HG03571 (cell line): ENCODE data around the gene CFAP92.

Experiments
- ATAC-seq: cut with Tn5 transposase; IDR thresholded peaks from one replicate; pipeline ENCODE4 v1.9.1; 2021; ENCODE audit not compliant: unreplicated experiment

Gene CFAP92

DNA sequence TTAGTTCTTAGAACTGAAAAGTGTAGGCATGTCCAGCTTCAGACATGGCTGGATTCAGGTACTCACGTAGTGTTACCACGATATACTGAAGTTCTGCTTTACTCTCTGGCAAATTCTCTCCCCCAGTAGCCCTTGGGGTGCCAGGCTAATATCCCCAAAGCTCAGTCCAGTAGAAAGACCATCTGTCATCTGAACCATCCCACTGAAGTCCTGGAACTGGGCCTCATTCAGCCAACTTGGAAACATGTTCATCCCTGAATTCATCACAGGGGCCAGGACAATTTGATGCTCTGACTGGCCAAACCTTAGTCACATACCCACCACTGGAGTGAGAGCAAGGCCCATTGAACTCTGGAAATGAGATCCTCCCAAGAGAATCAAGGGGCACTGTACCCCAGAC is 15.4 kb upstream of the CFAP92 start:
- ATAC-seq: no peak

DNA sequence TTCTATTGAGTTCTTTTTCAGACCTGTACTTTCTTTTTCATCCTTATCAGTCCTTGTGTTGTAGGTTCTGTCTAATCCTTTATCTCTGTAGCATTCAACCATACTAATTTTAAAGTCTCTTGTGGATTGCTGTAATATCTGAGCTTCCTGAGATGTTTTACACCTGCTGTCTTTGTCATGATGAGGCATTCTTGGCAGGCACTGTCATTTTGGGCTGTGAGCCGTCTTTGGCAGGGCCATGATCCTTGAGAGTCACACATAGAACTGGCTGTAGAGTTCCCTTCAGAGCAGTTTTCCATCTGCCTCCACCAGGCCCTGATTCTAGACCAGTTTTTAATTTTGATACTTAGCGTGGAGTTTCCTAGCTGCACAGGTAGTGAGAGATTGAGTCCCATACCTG is 13.9 kb upstream of the CFAP92 start:
- ATAC-seq: no peak

DNA sequence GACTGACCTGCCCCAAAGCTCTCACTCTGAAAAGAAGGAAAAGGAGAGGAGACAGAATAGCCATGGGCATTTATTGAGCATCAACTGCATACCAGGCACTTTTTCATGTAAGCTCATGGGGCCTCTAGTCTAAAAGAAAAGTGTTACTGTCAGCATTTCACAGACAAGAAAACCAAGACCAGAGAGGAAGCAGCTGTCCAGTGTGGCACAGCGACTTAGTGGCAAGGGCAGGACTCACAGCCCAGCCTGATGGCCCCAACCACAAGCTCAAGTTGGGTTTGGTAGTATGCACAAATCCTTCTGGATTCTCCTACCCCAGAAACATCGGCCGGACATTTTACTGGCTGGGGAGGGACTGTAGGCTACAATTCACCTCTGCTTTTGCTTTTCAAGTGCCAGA is 13.0 kb upstream of the CFAP92 start:
- no peak for ATAC-seq

DNA sequence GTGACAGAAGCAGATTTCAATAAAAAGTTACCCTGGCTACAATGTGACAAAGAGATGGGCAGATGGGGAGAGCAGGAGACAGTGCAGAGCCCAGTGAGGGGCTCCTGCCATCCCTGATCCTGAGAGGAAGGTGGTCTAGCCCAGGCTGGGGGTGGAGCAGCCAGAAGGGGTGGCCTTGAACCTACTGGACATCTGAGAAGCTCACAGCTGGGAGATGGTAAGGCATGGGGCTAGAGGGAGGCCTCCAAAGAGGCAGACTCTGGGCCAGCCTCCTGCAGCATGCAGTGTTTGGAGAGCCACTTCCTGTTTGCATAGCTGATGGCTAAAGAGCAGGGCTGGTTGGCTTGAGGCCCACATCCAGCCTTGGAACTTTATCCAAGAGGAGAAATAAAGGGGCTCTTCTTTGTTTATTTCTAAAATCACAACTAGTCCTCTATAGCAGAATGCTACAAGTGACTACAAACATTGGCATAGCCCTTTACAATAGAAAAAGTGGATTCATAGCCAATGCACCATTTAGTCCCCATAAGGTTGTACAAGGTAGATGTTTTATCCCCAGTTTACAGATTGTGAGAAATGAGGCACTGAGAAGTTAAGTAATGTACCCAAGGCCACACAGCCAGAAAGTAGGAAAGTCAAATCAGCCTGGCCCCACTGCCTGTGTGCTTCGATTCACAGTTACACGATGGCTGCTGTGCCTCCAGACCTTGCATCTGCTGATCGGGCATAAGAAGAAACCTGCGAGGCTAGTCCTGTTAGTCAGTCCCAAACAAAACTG is 11.8 kb upstream of the CFAP92 start:
- no peak for ATAC-seq

DNA sequence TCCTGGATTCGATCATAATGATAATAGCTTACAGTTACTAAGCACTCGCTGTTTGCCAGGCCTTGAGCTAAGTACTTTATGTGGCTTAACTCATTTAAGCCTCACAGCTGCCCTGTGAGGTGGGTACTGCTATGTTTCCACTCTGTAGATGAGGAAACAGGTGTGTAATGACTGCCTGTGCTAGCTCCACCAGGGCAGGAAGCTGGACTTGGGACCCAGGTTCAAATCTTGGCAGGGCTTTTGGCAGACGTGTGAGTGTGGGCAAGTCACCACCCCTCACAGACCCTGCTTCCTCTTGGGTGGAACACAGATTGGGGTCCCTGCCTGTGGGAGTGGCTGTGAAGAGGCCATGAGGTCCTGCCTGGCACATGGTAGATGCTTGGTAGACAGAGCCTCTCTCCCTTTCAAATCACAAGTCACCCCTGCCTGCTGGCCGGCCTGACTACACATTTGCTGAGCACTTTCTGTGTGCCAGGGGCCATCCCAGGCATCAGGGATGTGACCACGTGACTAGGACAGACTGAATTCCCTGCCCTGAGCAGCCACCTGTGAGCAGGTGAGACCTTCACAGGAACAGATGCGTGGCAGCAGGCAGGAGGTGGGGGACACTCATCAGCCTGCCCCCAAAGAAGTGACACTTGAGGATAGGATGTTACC is 10.9 kb upstream of the CFAP92 start:
- no peak for ATAC-seq

DNA sequence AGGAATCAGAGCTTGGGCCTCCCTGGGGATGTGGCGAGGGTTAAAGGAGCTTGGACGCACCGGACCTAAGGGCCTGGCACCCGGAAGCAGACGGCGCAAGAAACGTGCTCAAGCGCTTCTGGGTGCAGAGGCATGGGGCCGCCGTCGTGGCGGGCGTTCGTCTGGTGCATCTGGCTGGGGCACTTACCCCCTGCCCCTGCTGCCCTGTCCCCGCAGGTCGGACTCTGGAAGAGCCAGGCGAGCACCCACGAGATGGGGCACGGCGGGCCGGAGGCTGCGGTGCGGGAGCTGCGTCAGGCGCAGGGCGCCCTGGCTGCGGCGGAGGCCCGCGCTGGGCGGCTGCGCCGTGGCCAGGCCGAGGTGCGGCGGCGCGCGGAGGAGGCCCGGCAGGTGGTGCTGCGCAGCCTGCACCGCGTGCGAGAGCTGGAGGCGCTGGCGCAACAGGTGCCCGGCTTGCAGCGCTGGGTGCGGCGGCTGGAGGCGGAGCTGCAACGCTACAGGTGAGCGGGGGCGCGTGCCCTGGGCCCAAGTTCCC is 9.8 kb upstream of the CFAP92 start:
- no peak for ATAC-seq

DNA sequence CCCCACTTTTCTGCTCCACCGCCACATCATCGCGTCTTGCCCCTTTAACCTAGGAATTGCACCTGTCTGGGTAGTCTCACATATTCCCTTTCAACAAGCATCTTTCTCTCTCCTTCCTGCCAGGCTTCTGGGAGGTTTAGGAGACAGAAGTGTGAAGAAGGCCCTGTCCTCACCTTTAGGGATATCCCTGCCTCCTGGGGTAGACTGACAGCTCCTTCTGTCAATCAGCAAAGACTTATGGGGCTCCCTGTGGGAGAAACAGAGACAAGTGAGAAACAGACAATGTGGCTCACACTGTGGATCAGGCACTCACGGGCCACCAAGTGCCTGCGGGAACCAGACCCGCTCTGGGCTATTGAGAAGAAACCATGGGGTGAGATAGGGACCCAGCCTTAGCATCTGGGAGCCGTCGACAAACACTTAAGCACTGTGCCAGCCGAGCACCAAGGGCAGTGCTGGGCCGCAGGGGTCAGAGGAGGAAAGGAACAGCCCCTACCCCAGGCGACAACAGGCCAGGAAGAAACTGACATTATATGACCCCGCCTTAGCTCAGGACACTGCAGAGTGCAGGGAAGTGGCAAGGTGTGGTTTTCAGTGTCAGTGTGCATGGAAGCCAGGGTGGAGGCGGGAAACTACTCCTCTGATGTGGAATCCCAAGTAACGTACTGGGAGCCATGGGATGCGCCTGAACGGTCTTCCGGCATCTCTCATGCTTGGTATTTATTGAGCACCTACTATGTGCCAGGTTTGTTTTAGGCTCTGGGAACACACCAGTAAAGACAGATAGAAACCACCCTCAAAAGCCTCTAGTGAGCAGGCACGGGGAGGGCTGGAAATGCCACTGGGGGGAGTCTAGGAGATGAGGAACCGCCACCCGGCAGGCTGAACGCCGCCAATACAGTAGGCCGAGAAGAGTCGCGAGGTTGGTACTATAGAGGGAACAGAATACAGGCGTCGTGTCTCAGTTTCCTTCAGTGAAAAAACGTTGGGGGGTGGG is 9.0 kb upstream of the CFAP92 start:
- no peak for ATAC-seq

DNA sequence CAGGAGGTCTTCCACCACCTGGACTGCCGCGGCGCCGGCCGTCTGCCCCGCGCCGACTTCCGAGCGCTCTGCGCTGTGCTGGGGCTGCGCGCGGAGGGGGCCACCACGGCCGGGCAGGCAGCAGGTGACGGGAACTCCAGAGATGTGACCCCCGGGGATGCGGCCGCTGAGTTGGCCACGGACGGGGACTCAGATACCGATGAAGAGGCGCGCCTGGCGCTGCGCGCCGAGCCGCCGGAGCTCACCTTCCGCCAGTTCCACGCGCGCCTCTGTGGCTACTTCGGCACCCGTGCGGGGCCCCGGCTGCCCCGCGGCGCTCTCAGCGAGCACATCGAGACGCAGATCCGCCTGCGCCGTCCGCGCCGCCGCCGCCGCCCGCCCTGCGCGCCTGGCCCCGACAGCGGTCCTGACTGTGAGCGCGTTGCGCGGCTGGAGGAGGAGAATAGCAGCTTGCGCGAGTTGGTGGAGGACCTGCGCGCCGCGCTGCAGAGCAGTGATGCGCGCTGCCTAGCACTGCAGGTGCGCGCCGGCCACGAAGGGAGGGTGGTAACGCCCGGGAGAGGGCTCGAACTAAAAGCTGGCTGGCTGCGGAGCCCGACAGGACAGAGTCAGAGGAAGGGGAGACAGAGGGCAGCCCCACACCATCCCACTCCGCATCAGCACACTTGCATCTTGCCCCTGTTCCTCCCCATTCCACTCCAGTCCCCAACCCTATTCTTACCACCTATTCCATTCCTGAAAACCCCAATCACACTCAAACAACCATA is 8.1 kb upstream of the CFAP92 start:
- ATAC-seq: no peak

DNA sequence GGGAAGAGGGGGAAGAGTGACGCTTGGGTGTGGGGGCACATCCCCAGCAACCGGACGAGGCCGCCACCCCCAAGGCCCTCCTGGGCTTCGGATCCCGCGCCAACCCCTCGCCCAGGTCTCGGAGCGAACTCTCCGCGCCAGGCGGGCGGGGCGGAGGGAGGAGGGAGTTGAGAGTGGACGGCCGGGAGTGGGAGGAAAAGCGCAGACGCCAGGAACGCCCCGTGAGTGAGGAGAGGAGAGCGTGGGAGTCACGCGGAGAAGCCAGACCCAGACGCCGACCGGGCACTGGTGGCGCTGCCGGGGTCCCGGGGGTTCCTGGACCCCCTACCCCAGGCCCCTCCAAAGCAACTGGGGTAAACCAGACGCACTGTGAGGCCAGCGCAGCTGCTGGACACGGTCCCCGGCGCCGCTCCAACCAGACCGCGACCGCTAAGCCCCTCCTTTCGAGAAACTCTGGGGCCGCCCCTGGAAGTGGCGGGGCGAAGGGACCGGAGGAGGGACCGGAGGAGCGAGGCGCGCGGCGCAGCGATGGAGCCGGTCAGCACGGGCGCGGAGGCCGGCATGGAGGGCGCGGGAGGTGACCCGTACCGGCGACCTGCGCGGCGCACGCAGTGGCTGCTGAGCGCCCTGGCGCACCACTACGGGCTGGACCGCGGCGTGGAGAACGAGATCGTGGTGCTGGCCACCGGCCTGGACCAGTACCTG is 7.4 kb upstream of the CFAP92 start, which contains the start of gene EFCC1:
EFCC1 (plus strand) TSS at position 204 of the 705 bp plus-strand sequence; CDS start at position 529, 325 bp downstream.
- ATAC-seq: no peak

DNA sequence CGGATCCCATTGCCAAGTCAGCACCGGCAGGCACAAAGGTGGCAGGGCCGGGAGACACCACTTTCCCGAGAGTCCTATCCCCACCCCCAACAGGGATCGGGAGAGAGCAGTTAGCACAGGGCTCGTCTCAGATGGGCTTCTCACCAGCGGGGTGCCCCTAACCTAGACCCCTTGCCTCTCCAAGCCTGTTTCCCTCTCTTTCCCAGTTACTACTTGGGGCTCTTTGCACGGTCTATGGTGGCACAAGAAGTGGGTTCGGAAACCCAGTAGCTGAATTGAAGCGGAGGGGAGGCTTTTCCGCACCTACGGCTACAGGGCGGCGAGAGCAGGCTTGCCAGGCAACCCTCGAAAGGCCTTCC is 6.8 kb upstream of the CFAP92 start:
- ATAC-seq: no peak

DNA sequence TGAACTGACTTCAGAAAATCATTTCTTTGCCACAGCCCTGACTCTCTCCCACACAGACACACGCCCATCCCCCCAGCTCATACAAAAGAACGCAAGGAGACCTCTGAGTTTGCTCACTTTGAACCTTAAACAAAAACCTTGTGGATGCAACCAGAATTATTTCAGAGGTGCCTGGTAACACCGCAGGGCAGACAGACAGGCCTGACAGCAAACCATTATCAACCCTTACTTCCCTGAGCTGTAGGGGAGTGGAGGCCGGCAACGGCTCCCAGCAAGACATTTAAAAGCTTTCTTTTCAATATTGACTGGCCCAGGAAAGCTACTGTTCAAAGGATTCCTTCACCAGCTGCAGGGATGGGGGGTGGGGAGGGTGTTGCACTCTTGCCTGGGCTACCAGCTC is 5.2 kb upstream of the CFAP92 start:
- ATAC-seq: no peak

DNA sequence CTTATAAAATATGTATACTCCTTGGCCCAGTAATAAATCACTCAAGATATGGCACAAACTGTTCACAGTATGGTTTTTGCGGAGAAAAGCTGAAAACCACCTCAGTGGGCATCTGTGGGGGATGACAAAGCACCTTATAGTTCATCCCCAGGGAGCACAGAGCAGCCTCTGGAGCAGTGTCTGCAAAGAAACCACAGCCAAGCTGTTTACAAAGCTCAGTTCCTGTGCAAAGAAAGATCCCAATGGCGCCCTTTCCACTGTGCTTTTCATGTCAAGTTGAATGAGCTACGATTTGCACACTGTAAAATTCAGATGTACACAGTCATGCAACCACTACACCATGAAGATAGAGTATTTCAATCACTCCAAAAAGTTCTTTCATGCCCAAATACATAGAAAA is 4.7 kb upstream of the CFAP92 start:
- no peak for ATAC-seq

DNA sequence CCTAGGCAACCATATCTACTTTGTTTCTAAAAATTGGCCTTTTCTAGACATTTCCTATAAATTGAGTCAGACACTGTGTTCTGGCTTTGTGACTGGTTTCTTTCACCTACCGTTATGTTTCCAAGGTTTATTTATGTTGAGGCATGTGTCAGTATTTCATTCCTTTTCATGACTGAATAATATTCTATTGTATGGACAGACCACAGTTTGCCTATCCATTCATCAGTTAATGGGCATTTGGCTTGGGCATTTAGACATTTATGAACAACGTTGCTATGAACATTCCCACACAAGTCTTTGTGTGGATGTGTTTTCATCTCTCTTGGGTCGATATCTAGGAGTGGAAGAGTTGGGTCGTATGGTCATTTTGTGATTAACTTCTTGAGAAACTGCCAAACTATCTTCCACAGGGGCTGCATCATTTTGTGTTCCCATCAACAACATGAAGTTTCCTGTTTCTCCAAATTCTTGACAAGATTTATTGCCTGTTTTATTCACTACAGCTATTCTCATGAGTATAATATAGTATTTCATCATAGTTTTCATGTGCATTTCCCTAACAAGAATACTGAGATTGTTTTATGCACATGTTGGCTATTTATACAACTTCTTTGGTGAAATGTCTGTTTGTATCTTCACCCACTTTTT is 3.7 kb upstream of the CFAP92 start:
- ATAC-seq: no peak

DNA sequence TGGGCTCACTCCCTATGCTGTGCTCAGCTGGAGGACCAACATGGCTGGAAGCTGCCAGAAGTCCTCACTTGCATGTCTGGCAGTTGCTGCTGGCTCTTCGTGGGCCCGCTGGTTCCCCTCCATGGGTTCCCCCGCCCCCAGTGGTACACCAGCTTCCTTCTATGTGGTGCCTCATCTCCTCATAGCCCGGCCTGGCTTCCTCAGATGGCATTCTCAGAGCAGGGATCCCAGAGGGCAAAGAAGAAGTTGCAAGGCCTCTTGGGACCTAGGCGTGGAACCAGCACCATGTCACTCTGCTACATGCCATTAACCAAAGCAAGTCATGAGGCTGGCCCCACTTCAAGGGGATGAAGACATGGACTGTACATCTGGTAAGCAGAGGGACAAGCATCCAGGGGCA is 2.9 kb upstream of the CFAP92 start:
- ATAC-seq: no peak

DNA sequence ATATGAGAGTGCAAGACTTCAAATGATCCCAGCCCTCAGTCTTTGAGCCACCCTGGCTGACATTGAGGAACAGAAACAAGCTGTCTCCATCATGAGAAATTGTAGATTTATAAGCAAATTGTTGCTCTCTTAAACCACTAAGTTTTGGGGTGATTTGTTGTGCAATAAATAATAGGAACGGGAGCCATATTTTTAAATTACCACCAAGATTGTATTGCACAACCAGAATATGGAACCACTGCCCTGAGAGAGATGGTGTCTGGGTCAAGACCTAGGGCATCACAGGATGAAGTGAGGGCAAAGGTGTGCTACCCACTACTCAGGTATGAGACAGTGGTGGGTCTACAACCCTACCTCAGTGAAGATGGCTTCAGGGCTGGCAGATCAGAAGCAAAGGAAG is 2.3 kb upstream of the CFAP92 start:
- no peak for ATAC-seq

DNA sequence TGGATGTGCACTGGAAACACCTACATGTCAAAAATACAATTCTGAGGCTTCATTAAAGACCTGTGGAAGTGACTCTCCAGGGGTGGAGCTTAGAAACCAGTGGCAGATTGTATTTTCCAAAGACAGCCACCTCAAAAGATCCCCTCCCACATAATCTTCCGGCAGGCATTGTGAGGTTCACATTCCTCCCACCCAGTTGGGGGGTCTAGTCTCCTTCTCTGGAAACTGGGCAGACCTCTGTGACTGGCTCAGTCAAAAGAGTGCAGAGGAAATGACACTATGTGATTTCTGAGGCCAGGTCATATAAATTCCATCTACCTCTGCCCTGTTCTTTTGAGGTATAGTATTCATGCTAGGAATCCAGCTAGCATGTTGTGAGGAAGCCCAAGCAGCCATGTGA is 1.9 kb upstream of the CFAP92 start:
- no peak for ATAC-seq

DNA sequence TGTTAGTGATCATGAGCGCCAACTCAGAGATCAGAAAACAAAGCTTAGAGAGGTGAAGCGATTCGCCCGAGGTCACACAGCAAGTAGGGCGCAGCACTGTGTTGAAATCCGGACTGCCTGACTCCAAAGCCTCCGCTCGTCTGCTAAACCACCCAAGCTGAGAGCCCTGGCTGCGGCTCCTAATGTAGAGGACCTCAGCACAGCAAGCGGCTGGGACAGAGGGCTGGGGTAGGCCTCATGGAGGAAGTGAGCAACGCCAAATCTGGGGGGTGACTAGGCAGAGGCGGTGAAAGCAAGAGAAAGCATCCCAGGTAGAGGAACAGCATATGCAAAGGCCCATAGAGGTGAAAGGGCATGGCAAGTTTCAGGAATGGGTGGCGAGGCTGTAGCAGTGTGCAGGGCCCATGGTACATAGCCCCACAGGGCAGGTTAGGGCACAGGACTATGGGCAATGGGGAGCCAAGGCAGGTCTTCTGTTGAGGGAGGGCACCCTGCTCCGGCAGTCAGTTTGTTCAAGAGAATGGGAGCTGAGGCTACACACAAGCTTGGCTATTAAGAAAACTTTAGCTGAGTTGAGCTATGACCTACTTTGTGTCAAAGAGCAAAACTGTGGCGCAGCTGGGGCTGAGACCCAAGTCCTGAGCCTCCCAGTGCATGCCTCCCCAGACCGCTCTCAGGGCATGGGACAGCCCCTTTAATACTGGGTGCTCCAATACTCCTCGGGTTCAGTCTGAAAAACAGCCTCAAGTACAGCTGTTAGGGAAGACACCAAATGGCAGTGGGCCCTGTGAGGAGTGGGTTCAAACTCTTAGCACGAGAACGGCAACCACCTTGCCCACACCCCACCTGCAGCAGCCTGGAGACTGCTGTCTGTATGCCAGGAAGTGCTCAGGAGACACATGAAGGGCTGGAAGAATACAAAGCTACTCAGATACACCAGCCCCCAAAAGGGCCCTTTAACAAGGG is 988 bp upstream of the CFAP92 start:
- ATAC-seq: no peak

DNA sequence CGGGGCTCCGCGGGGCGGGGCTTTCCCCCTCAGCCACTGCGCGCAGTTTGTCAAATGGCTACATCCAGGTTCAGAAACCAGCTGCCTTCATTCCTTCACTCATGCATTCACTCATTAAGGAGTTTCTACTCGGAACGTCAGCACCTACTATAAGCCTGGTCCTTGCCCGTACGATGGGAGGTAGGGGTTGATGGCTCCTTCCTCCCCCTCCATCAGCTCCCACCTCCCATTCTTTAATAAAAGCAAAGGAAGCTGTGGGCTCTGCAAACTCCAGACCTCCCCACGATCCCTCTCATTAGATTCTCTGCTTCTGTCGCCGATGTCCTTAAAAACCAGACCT is 267 bp upstream of the CFAP92 start:
- no peak for ATAC-seq
